Endothelial cell of umbilical vein (primary cell): Measurements from ENCODE around the gene DENND1B. TPM values are rescaled to one million over a fixed set of nuclear protein-coding genes. Genes with fewer than 3 reads are reported as not detected.

Experiments
- BruUV-seq: library from RNA; stranded (reverse); fragments of 400-500 nt; replicated peaks from 2 replicates; lab custom pipeline; 2021; lab: Mats Ljungman, UMichigan
- CTCF ChIA-PET: fragments of 300-600, 350-600 bp; sonication (Branson Sonifier 250); formaldehyde crosslinking; loops from one replicate; lab custom pipeline; 2021; ENCODE audit warnings: antibody characterized with exemption, inconsistent platforms; lab: Charles Lee
- POLR2A ChIA-PET: fragments of 300-600, 350-600 bp; sonication (Branson Sonifier 250); formaldehyde crosslinking; loops from one replicate; lab custom pipeline; 2021; ENCODE audit warnings: antibody characterized with exemption, inconsistent platforms; lab: Charles Lee
- DNase-seq: peaks from one replicate; pipeline ENCODE4 v3.0.0-alpha.2; 2011; ENCODE audit warnings: low read depth, low spot score
- FAIRE-seq: peaks from 2 replicates; lab custom pipeline; 2011; peaks lifted over from hg19 to GRCh38; lab: Jason Lieb, UNC
- H2AFZ ChIP-seq: 2 replicates; pipeline ENCODE4 v1.6.0; 2012; ENCODE audit warnings: low read depth, low read length, control low read depth, inconsistent platforms
- H3K27ac ChIP-seq: 2 replicates; pipeline ENCODE4 v1.5.1; 2011; ENCODE audit warnings: low read depth, mild to moderate bottlenecking, control low read depth, low read length, moderate library complexity; ENCODE audit not compliant: insufficient read depth
- H3K27me3 ChIP-seq, 2 experiments: 2 replicates each; pipeline versions ENCODE4 v1.6.0 to v1.6.1; 2011; ENCODE audit warnings: low read length in 2 of 2, mixed read lengths in 1 of 2; ENCODE audit not compliant: control insufficient read depth in 2 of 2, insufficient read depth in 2 of 2
- H3K36me3 ChIP-seq, 2 experiments: 2 replicates in 1 of 2; 3 replicates in 1 of 2; pipeline ENCODE4 v1.5.1; 2011; ENCODE audit warnings: low read length in 2 of 2, mild to moderate bottlenecking in 1 of 2, moderate library complexity in 1 of 2; ENCODE audit not compliant: control insufficient read depth in 2 of 2, insufficient read depth in 2 of 2; ENCODE audit errors: extremely low read depth in 1 of 2
- H3K4me1 ChIP-seq: 3 replicates; pipeline ENCODE4 v1.5.1; 2011; ENCODE audit warnings: mild to moderate bottlenecking, low read length; ENCODE audit not compliant: control insufficient read depth, insufficient read depth; ENCODE audit errors: extremely low read depth
- H3K4me2 ChIP-seq: 2 replicates; pipeline ENCODE4 v1.6.1; 2011; ENCODE audit warnings: low read length, control low read depth, mixed read lengths; ENCODE audit not compliant: insufficient read depth
- H3K4me3 ChIP-seq, 3 experiments: fragments of 200-600 bp in 1 of 3; sonication (generic), shearing (Covaris generic) in 1 of 3; replicated peaks in 1 of 3; 2 replicates each; pipeline ENCODE4 v1.5.1; 2011 to 2016; ENCODE audit warnings: control low read depth in 3 of 3, low read length in 3 of 3, mild to moderate bottlenecking in 2 of 3, inconsistent platforms in 1 of 3, low read depth in 1 of 3, moderate library complexity in 1 of 3; ENCODE audit not compliant: insufficient read depth in 1 of 3
- H3K79me2 ChIP-seq: 2 replicates; pipeline ENCODE4 v1.6.0; 2012; ENCODE audit warnings: low read length, inconsistent platforms; ENCODE audit not compliant: control insufficient read depth, insufficient read depth
- H3K9ac ChIP-seq: replicated peaks from 2 replicates; pipeline ENCODE3; 2011; ENCODE audit warnings: low read length, control low read depth; ENCODE audit not compliant: insufficient read depth; ENCODE audit errors: extremely low read depth
- H3K9me1 ChIP-seq: replicated peaks from 3 replicates; pipeline ENCODE4 v1.6.0; 2011; ENCODE audit warnings: mild to moderate bottlenecking, low read length; ENCODE audit not compliant: control insufficient read depth, insufficient read depth; ENCODE audit errors: extremely low read depth
- H3K9me3 ChIP-seq: replicated peaks from 2 replicates; pipeline ENCODE4 v1.5.1; 2012; ENCODE audit warnings: low read length, inconsistent platforms; ENCODE audit not compliant: control insufficient read depth, insufficient read depth
- H4K20me1 ChIP-seq: replicated peaks from 2 replicates; pipeline ENCODE3; 2011; ENCODE audit warnings: mild to moderate bottlenecking, low read length; ENCODE audit not compliant: control insufficient read depth, insufficient read depth; ENCODE audit errors: extremely low read depth
- dilution Hi-C: fragments of 300-500 bp; cut with MboI; formaldehyde crosslinking; loops from one replicate; pipeline ENCODE4 v1.15.0; 2019; ENCODE audit warnings: low sequenced_read_pairs; ENCODE audit not compliant: extremely low pct_ligation_motif_present
- intact Hi-C: fragments of 100-400 bp; cut with micrococcal nuclease; formaldehyde crosslinking; loops from one replicate; pipeline ENCODE4 v1.10.0; 2022
- polyA plus RNA-seq, 4 experiments: library from polyadenylated mRNA; depleted of rRNA in 3 of 4; stranded (reverse) in 3 of 4; unstranded in 1 of 4; fragments of >200 nt; gene quantifications; 2 replicates each; pipeline versions ENCODE4 v1.2.1 to v1.2.3, GENCODE V29; 2011 to 2012; ENCODE audit warnings: missing spikeins in 1 of 4
- total RNA-seq: library from RNA; stranded (reverse); gene quantifications from 2 replicates; pipeline ENCODE4 v1.2.3, GENCODE V29; 2021
- TF ChIP-seq, protein P1 (sequence below): IDR thresholded peaks from 2 replicates; pipeline ENCODE4 v1.6.1; 2011; ENCODE audit not compliant: insufficient read depth, insufficient read length
- TF ChIP-seq, protein P2 (sequence below), 2 donors: IDR thresholded peaks; 1 replicate in 1 of 2; 2 replicates in 1 of 2; pipeline ENCODE4 v1.5.1; 2011; ENCODE audit warnings: low read length in 2 of 2, mild to moderate bottlenecking in 2 of 2, moderate library complexity in 2 of 2, control low read depth in 1 of 2, inconsistent platforms in 1 of 2, low read depth in 1 of 2; ENCODE audit not compliant: insufficient read depth in 1 of 2; ENCODE audit errors: extremely low read depth in 1 of 2

DENND1B gene
- total and polyA plus RNA-seq, 2 donors (not counting 3 experiments of a cell fraction or from before 2014, with no cell fraction given) = 0.97 to 3.3 TPM

DNA sequence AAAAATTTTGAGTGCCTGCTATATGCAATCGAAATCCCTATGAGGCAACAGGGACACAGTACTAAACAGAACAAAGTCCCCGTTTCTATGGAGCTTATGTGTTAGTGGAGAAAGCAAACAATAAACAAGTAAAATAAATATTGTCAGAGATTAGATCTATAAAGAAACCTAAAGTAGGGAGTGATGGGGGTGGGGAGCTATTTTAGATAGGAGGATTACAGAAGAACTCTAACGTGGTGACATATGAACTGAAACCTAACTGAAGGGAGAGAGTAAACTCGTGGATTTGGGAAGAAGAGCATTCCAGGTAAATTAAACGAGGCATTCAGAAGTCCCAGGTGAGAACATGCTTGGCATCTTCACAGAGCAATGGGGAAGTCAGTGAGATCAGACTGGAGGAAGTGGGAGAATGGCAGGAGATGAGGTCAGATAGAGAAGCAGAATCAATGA, 154.5 kb downstream of the DENND1B start:
- ChIA-PET CTCF (interaction anchor here (1.0 kb wide), 1 partner anchor 295 kb away, joined by 3 read pairs; no protein-coding TSS in a partner anchor), POLR2A (no interaction called here)

More for the DNA sequence above, 154.5 kb downstream of the DENND1B start:
- no peaks in the 10 kb centered on the region for H3K79me2 ChIP-seq
- H3K4me1 ChIP-seq = no peaks in the 10 kb centered on the region
- H3K4me3 ChIP-seq = no peak overlapping the region
- BruUV-seq = no TSS peak
- H4K20me1 ChIP-seq = no peaks in the 10 kb centered on the region
- peak; percentile 31 for FAIRE-seq
- H2AFZ ChIP-seq = no peak overlapping the region
- dilution Hi-C loops (no loop called here), intact Hi-C loops (no loop called here)
- no peak overlapping the region for H3K9ac ChIP-seq
- no peak for DNase-seq
- no peaks in the 10 kb centered on the region for H3K36me3 ChIP-seq
- H3K9me3 ChIP-seq = no peaks in the 10 kb centered on the region
- TF ChIP-seq, protein P1, sequence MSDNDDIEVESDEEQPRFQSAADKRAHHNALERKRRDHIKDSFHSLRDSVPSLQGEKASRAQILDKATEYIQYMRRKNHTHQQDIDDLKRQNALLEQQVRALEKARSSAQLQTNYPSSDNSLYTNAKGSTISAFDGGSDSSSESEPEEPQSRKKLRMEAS = no peak
- TF ChIP-seq, protein P2, sequence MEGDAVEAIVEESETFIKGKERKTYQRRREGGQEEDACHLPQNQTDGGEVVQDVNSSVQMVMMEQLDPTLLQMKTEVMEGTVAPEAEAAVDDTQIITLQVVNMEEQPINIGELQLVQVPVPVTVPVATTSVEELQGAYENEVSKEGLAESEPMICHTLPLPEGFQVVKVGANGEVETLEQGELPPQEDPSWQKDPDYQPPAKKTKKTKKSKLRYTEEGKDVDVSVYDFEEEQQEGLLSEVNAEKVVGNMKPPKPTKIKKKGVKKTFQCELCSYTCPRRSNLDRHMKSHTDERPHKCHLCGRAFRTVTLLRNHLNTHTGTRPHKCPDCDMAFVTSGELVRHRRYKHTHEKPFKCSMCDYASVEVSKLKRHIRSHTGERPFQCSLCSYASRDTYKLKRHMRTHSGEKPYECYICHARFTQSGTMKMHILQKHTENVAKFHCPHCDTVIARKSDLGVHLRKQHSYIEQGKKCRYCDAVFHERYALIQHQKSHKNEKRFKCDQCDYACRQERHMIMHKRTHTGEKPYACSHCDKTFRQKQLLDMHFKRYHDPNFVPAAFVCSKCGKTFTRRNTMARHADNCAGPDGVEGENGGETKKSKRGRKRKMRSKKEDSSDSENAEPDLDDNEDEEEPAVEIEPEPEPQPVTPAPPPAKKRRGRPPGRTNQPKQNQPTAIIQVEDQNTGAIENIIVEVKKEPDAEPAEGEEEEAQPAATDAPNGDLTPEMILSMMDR (IDR thresholded peaks at IDR 0.05; ENCODE audit: extremely low read depth in 1 of 2, insufficient read depth in 1 of 2, low read depth in 1 of 2, low read length in 2 of 2) = no peak
- no peak overlapping the region for H3K4me2 ChIP-seq
- no peaks in the 10 kb centered on the region for H3K9me1 ChIP-seq
- no peaks in the 10 kb centered on the region for H3K27me3 ChIP-seq
- H3K27ac ChIP-seq = no peak overlapping the region
